Activated B cell treated with CpG ODN at 0.5 μM for 24 hours (primary cell): ENCODE results near the gene MARK3. TPM values are rescaled to one million over a fixed set of nuclear protein-coding genes. Genes with fewer than 3 reads are reported as not detected.

Experiments used
- ATAC-seq: fragments of 200-7000 bp; cut with Tn5 transposase; one replicate; pipeline ENCODE4 v1.10.0; 2021; ENCODE audit warnings: low read depth, mild to moderate bottlenecking, moderate library complexity
- CTCF ChIA-PET: fragments of 350-600 bp; sonication (Branson Sonifier 250); formaldehyde crosslinking; loops from one replicate; lab custom pipeline; 2021; ENCODE audit warnings: antibody characterized with exemption; lab: Charles Lee
- POLR2A ChIA-PET: fragments of 350-600 bp; sonication (Branson Sonifier 250); formaldehyde crosslinking; loops from one replicate; lab custom pipeline; 2021; ENCODE audit warnings: antibody characterized with exemption; lab: Charles Lee
- DNase-seq: peaks from one replicate; pipeline ENCODE4 v3.0.0; 2022
- H3K27ac Mint-ChIP-seq: one replicate; pipeline ENCODE4 v1.8.0; 2020; ENCODE audit warnings: mixed read lengths
- H3K27me3 Mint-ChIP-seq: one replicate; pipeline ENCODE4 v1.8.0; 2021; ENCODE audit warnings: mixed read lengths
- H3K36me3 Mint-ChIP-seq: one replicate; pipeline ENCODE4 v1.8.0; 2021; ENCODE audit warnings: low read depth, mixed read lengths
- H3K4me1 Mint-ChIP-seq: one replicate; pipeline ENCODE4 v1.8.0; 2021; ENCODE audit warnings: mixed read lengths
- H3K4me3 Mint-ChIP-seq: one replicate; pipeline ENCODE4 v1.8.0; 2020; ENCODE audit warnings: mild to moderate bottlenecking, mixed read lengths
- H3K9me3 Mint-ChIP-seq: one replicate; pipeline ENCODE4 v1.8.0; 2020; ENCODE audit warnings: mixed read lengths
- CTCF ChIP-seq: fragments of 200-600 bp; IDR thresholded peaks from one replicate; pipeline ENCODE4 v1.8.0; 2022; ENCODE audit warnings: antibody characterized with exemption, mild to moderate bottlenecking
- intact Hi-C: fragments of 100-400 bp; cut with micrococcal nuclease; formaldehyde crosslinking; loops from one replicate; pipeline ENCODE4 v1.15.1; 2024
- total RNA-seq: library from RNA; stranded (reverse); gene quantifications from 2 replicates; pipeline ENCODE4 v1.2.3, GENCODE V29; 2022

The MARK3 gene
- total RNA-seq, 1 donor from 2014 or later = 110 TPM

GRCh38 chr14:103366741-103367140 lies 18.5 kb upstream of the MARK3 start:
- H3K9me3 Mint-ChIP-seq = peaks cover 14% of the 10 kb centered on the region
- ChIA-PET CTCF (no interaction called here), POLR2A (no interaction called here)
- ATAC-seq (no peak), DNase-seq (no peak)
- H3K27me3 Mint-ChIP-seq = peaks cover 9% of the 10 kb centered on the region
- H3K27ac Mint-ChIP-seq = no peak overlapping the region
- no peak overlapping the region for H3K4me3 Mint-ChIP-seq
- no peak for TF ChIP-seq CTCF
- H3K36me3 Mint-ChIP-seq = no peaks in the 10 kb centered on the region
- H3K4me1 Mint-ChIP-seq = peaks cover 2% of the 10 kb centered on the region
- intact Hi-C loops = no loop called here

- DNase-seq (no peak), ATAC-seq (no peak)
- peaks cover 7% of the 10 kb centered on the region for H3K9me3 Mint-ChIP-seq
- intact Hi-C loops = no loop called here
- H3K4me1 Mint-ChIP-seq = peaks cover 2% of the 10 kb centered on the region
- no peak for TF ChIP-seq CTCF
- ChIA-PET POLR2A (no interaction called here), CTCF (no interaction called here)
- H3K36me3 Mint-ChIP-seq = no peaks in the 10 kb centered on the region
- H3K27me3 Mint-ChIP-seq = peaks cover 8% of the 10 kb centered on the region
- H3K4me3 Mint-ChIP-seq = no peak overlapping the region
- no peak overlapping the region for H3K27ac Mint-ChIP-seq
Observed at GRCh38 chr14:103367995-103368394, 17.2 kb upstream of the MARK3 start.

DNA sequence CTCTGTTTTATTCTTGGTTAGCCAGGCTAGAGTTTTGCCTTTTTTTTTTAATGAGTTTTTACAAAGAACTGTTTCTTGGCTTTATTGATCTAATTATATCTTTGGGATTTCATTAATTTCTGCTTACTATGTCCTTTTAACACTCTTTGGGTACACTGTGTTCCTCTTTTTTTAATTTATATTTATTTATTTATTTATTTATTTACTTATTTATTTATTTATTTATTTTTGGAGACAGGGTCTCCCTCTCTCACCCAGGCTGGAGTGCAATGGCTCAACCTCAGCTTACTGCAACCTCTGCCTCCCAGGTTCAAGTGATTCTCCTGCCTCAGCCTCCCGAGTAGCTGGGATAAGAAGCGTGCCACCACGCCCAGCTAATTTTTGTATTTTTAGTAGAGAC lies 15.1 kb upstream of the MARK3 start:
- Mint-ChIP-seq H3K4me3 (no peak overlapping the region), H3K27ac (no peak overlapping the region), H3K27me3 (peaks cover 9% of the 10 kb centered on the region), H3K36me3 (no peaks in the 10 kb centered on the region), H3K4me1 (peaks cover 2% of the 10 kb centered on the region), H3K9me3 (no peaks in the 10 kb centered on the region)
- ChIA-PET CTCF (no interaction called here), POLR2A (no interaction called here)
- TF ChIP-seq CTCF = no peak
- ATAC-seq (no peak), DNase-seq (no peak)
- intact Hi-C loops = no loop called here

- POLR2A ChIA-PET = no interaction called here
- TF ChIP-seq CTCF = no peak
- no peaks in the 10 kb centered on the region for H3K36me3 Mint-ChIP-seq
- intact Hi-C loops = no loop called here
- peaks cover 5% of the 10 kb centered on the region for H3K27me3 Mint-ChIP-seq
- no peak for ATAC-seq
- CTCF ChIA-PET = no interaction called here
- H3K4me1 Mint-ChIP-seq = peaks cover 2% of the 10 kb centered on the region
- no peak overlapping the region for H3K4me3 Mint-ChIP-seq
- no peak for DNase-seq
- H3K27ac Mint-ChIP-seq = no peak overlapping the region
- no peaks in the 10 kb centered on the region for H3K9me3 Mint-ChIP-seq
Observed at GRCh38 chr14:103372017-103372416, 13.2 kb upstream of the MARK3 start.

DNA sequence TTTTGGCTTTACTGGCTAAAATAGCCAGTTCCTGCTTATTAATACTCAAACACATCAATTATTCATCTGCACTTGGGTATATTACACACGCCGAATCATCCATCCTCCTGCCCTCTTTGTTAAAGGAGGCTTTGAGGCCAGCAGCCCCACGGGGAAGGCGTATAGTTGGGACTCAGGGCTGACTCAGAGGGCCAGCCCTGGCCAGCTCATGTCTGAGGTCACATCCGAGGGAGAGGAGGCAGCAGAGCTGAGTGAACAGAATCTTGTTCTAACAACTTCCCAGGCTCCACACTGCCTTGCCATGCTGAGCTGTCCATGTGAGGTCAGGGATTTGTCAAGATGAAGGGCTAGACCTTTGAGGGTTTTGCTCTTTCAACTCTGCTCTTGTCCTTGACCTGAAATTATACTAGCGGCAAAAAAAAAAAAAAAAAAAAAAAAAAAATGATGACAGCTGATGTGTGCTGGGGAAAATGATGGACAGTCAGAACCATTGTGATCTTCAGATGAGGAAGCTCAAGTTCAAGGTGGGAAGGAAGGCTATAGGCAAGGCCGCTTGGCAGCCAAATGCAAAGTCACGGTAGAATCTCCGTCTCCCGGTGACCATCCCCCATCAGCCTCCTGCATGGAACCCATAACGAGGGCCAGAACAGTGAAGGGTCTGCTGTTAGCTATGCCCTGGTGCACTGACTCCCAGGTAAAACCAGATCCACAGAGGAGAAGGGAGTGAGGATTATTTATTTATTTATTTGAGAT lies 12.5 kb upstream of the MARK3 start:
- no peak for DNase-seq
- Mint-ChIP-seq H3K4me3 (no peak overlapping the region), H3K36me3 (no peaks in the 10 kb centered on the region), H3K4me1 (peaks cover 2% of the 10 kb centered on the region), H3K27me3 (peaks cover 4% of the 10 kb centered on the region), H3K27ac (no peak overlapping the region), H3K9me3 (no peaks in the 10 kb centered on the region)
- intact Hi-C loops = no loop called here
- no peak for TF ChIP-seq CTCF
- ATAC-seq = no peak
- ChIA-PET CTCF (interaction anchor here (2.1 kb wide), 1 partner anchor 18 kb away, joined by 6 read pairs; no protein-coding TSS in a partner anchor), POLR2A (no interaction called here)
